Left renal cortex interstitium (tissue), 4 donors: Measurements from ENCODE around the gene MTRFR. TPM values are rescaled to one million over a fixed set of nuclear protein-coding genes. Genes with fewer than 3 reads are reported as not detected.

ENCODE experiments used
- polyA plus RNA-seq, 4 donors: library from polyadenylated mRNA; unstranded; fragments of 120-200 nt; gene quantifications; one replicate each; pipeline ENCODE4 v1.2.1, GENCODE V29; 2013; ENCODE audit not compliant: insufficient read length in 4 of 4

The MTRFR gene
- polyA plus RNA-seq, 4 donors: 20.4 to 24.3 (median 22.8) TPM

Other genes starting within 250 kb of the MTRFR start
- gene PITPNM2, start 82.3 kb upstream of the MTRFR start, polyA plus RNA-seq: 1 to 10 TPM; 5.2 to 9.8 (median 7.1) TPM
- 10 to 100 TPM; 26.0 to 47.6 (median 31.4) TPM for gene MPHOSPH9, start 295 bp upstream of the MTRFR start, polyA plus RNA-seq
- 100 to 1,000 TPM; 138 to 211 (median 178) TPM for gene CDK2AP1, start 38.4 kb downstream of the MTRFR start, polyA plus RNA-seq
- 10 to 100 TPM; 24.0 to 33.3 (median 29.5) TPM for gene SBNO1, start 131.4 kb downstream of the MTRFR start, polyA plus RNA-seq
- 10 to 100 TPM; 46.8 to 63.6 (median 49.2) TPM for gene KMT5A, start 150.7 kb downstream of the MTRFR start, polyA plus RNA-seq
- gene RILPL2, start 203.2 kb downstream of the MTRFR start, polyA plus RNA-seq: 1 to 10 TPM; 5.9 to 6.2 (median 6.2) TPM
- gene SNRNP35, start 224.7 kb downstream of the MTRFR start, polyA plus RNA-seq: 10 to 100 TPM; 39.1 to 48.3 (median 44.4) TPM